HepG2 (cell line): Measurements from ENCODE around the gene RBP5. TPM values are rescaled to one million over a fixed set of nuclear protein-coding genes. Genes with fewer than 3 reads are reported as not detected.

Experiments used
- ATAC-seq: fragments of 200-7000 bp; cut with Tn5 transposase; 3 replicates; pipeline ENCODE4 v1.9.1; 2020; ENCODE audit warnings: mild to moderate bottlenecking, moderate library complexity
- BruUV-seq: library from RNA; stranded (reverse); fragments of 400-500 nt; replicated peaks from 2 replicates; lab custom pipeline; 2021; lab: Mats Ljungman, UMichigan
- CTCF ChIA-PET: fragments of 300-600 bp; formaldehyde crosslinking; extraction: SDS; loops from one replicate; lab custom pipeline; 2021; ENCODE audit warnings: low total read pairs, inconsistent platforms, low intra/inter-chr PET ratio; lab: Yijun Ruan, JAX
- POLR2A ChIA-PET: fragments of 350-600 bp; sonication (Branson Sonifier 250); formaldehyde crosslinking; loops from one replicate; lab custom pipeline; 2020; ENCODE audit warnings: antibody characterized with exemption, inconsistent platforms; lab: Yijun Ruan, JAX
- DNase-seq: peaks from one replicate; pipeline ENCODE4 v3.0.0-alpha.2; 2015; ENCODE audit warnings: low spot score
- FAIRE-seq: peaks from 3 replicates; lab custom pipeline; 2011; peaks lifted over from hg19 to GRCh38; lab: Jason Lieb, UNC
- H2AFZ ChIP-seq: one replicate; pipeline ENCODE4 v1.6.1; 2011; ENCODE audit warnings: low read length, inconsistent platforms
- H3K27ac ChIP-seq: fragments of 300-600 bp; 3 replicates; pipeline ENCODE4 v1.8.0; 2011; ENCODE audit warnings: mixed run types, mild to moderate bottlenecking, mixed read lengths, low read length, inconsistent platforms; ENCODE audit not compliant: insufficient read depth; ENCODE audit errors: extremely low read length
- H3K27me3 ChIP-seq, 2 experiments: fragments of 200-600 bp in 1 of 2; 2 replicates in 1 of 2; 3 replicates in 1 of 2; pipeline versions ENCODE4 v1.6.0 to v1.8.0; 2011; ENCODE audit warnings: low read length in 2 of 2, mild to moderate bottlenecking in 2 of 2, moderate library complexity in 2 of 2, inconsistent platforms in 1 of 2; ENCODE audit not compliant: insufficient read depth in 2 of 2, control insufficient read depth in 1 of 2
- H3K36me3 ChIP-seq, 2 experiments: fragments of 200-600 bp in 1 of 2; replicated peaks in 1 of 2; 2 replicates in 1 of 2; 3 replicates in 1 of 2; pipeline versions ENCODE4 v1.5.1 to v1.8.0; 2011; ENCODE audit warnings: low read length in 2 of 2, inconsistent platforms in 1 of 2; ENCODE audit not compliant: insufficient read depth in 2 of 2, control insufficient read depth in 1 of 2
- H3K4me1 ChIP-seq: 2 replicates; pipeline ENCODE4 v1.5.1; 2012; ENCODE audit warnings: low read length, inconsistent platforms; ENCODE audit not compliant: insufficient read depth
- H3K4me2 ChIP-seq: 2 replicates; pipeline ENCODE4 v1.6.0; 2011; ENCODE audit warnings: low read depth, low read length, inconsistent platforms
- H3K4me3 ChIP-seq, 3 experiments: fragments of 200-600 bp in 1 of 3; sonication (generic), shearing (Covaris generic) in 1 of 3; replicated peaks in 1 of 3; 2 replicates each; pipeline ENCODE4 v1.5.1; 2011 to 2016; ENCODE audit warnings: low read length in 3 of 3, inconsistent platforms in 2 of 3, low read depth in 2 of 3, mild to moderate bottlenecking in 2 of 3, control low read depth in 1 of 3, mixed read lengths in 1 of 3; ENCODE audit not compliant: insufficient read depth in 1 of 3
- H3K79me2 ChIP-seq: one replicate; pipeline ENCODE4 v1.6.1; 2011; ENCODE audit warnings: low read length, inconsistent platforms; ENCODE audit not compliant: insufficient read depth
- H3K9ac ChIP-seq: 2 replicates; pipeline ENCODE4 v1.6.0; 2011; ENCODE audit warnings: mild to moderate bottlenecking, low read depth, low read length, inconsistent platforms; ENCODE audit not compliant: insufficient read depth
- H3K9me3 ChIP-seq: 2 replicates; pipeline ENCODE4 v1.5.1; 2012; ENCODE audit warnings: mild to moderate bottlenecking, low read length
- H4K20me1 ChIP-seq: 2 replicates; pipeline ENCODE4 v1.6.0; 2011; ENCODE audit warnings: inconsistent platforms, mild to moderate bottlenecking, low read length, moderate library complexity; ENCODE audit not compliant: insufficient read depth
- EED ChIP-seq: sonication (generic); formaldehyde crosslinking; IDR thresholded peaks from 2 replicates; pipeline ENCODE4 v1.5.0; 2020; ENCODE audit warnings: mild to moderate bottlenecking, missing genetic modification reagents
- HNRNPH1 ChIP-seq: fragments of 200-400 bp; formaldehyde crosslinking; optimal IDR thresholded peaks from 2 replicates; pipeline ENCODE3; 2017; ENCODE audit warnings: mild to moderate bottlenecking, low read depth, low read length
- NFRKB ChIP-seq: fragments of 450-650 bp; IDR thresholded peaks from 2 replicates; pipeline ENCODE4 v1.6.1; 2017
- SP5 ChIP-seq: IDR thresholded peaks from 2 replicates; pipeline ENCODE4 v1.6.1; 2016; ENCODE audit warnings: low read depth, borderline replicate concordance
- ZFY ChIP-seq: sonication (generic); formaldehyde crosslinking; IDR thresholded peaks from 2 replicates; pipeline ENCODE4 v1.4.0; 2020; ENCODE audit warnings: missing genetic modification reagents
- ZNF431 ChIP-seq: sonication (generic); formaldehyde crosslinking; IDR thresholded peaks from 2 replicates; pipeline ENCODE4 v1.9.0; 2022; ENCODE audit warnings: missing genetic modification reagents, low read depth, mild to moderate bottlenecking, borderline replicate concordance
- ZNF629 ChIP-seq: sonication (generic); formaldehyde crosslinking; conservative IDR thresholded peaks from 2 replicates; pipeline ENCODE4 v1.5.0; 2020; ENCODE audit warnings: missing genetic modification reagents
- WGBS: methylation state at CpG from one replicate; pipeline ENCODE4 v1.1.6; 2017; ENCODE audit warnings: low lambda C conversion rate; 5-methylcytosine and 5-hydroxymethylcytosine counted together
- in situ Hi-C: cut with HindIII; loops from 2 replicates; pipeline ENCODE4 v1.10.0; 2017; ENCODE audit warnings: low pct_unique_long_range_greater_than_20kb; ENCODE audit not compliant: extremely low pct_ligation_motif_present
- intact Hi-C: fragments of 100-400 bp; cut with micrococcal nuclease; formaldehyde crosslinking; loops from one replicate; pipeline ENCODE4 v1.10.0; 2022; ENCODE audit not compliant: unreplicated experiment
- polyA plus RNA-seq, 8 experiments: library from polyadenylated mRNA; depleted of rRNA in 3 of 8; stranded (reverse) in 7 of 8; unstranded in 1 of 8; fragments of >200 nt; fragmentation: Illumina TruSeq in 4 of 8; extraction: Trizol in 4 of 8; gene quantifications; 2 replicates each; pipeline versions ENCODE4 v1.2.1 to v1.2.3, GENCODE V29; 2011 to 2016; ENCODE audit warnings: low read depth in 4 of 8, missing spikeins in 1 of 8, mixed read lengths in 1 of 8; ENCODE audit not compliant: insufficient read depth in 1 of 8
- total RNA-seq, 5 experiments: library from RNA; depleted of rRNA; stranded (reverse); fragments of >200 nt; fragmentation: Illumina TruSeq; extraction: Trizol; gene quantifications; 2 replicates each; pipeline ENCODE4 v1.2.3, GENCODE V29; 2016; ENCODE audit warnings: low read depth in 1 of 5
- TF ChIP-seq, protein P1 (sequence below): sonication (generic); formaldehyde crosslinking; IDR thresholded peaks from 2 replicates; pipeline ENCODE4 v1.8.0; 2022; ENCODE audit warnings: missing genetic modification reagents, mild to moderate bottlenecking, borderline replicate concordance

RBP5 gene
- total and polyA plus RNA-seq, 2 of the 13 experiments (the other 11 are each of a cell fraction or from before 2014, with no cell fraction given) = 13.8 to 19.8 TPM

DNA sequence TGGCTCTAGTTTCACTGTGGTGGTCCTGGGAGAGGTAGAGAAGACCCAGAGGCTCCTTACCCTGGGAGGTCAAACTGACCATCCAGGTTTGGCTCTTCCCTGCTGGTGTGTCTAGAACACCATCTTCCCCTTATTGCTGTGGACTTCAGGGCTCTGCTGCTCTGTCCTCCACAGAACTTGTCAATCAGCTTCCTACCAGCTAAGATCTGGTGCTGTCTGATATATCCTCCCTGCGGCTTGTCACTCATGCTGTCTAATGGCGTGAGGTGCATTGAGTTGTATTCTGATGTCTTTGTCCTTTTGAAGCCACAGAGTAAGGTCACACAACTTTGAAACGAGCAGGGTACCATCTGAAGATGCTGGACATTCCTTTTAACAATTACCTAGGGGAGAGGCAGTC is 12.5 kb downstream of the RBP5 start (continued):
- TF ChIP-seq HNRNPH1 = no peak
- no peak for TF ChIP-seq ZFY (CRISPR knock-in tag)
- TF ChIP-seq SP5 (CRISPR knock-in tag) = no peak
- no peak for TF ChIP-seq EED (CRISPR knock-in tag)
- no peak for TF ChIP-seq ZNF431
- TF ChIP-seq, protein P1, sequence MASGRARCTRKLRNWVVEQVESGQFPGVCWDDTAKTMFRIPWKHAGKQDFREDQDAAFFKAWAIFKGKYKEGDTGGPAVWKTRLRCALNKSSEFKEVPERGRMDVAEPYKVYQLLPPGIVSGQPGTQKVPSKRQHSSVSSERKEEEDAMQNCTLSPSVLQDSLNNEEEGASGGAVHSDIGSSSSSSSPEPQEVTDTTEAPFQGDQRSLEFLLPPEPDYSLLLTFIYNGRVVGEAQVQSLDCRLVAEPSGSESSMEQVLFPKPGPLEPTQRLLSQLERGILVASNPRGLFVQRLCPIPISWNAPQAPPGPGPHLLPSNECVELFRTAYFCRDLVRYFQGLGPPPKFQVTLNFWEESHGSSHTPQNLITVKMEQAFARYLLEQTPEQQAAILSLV (CRISPR knock-in tag) = no peak

DNA sequence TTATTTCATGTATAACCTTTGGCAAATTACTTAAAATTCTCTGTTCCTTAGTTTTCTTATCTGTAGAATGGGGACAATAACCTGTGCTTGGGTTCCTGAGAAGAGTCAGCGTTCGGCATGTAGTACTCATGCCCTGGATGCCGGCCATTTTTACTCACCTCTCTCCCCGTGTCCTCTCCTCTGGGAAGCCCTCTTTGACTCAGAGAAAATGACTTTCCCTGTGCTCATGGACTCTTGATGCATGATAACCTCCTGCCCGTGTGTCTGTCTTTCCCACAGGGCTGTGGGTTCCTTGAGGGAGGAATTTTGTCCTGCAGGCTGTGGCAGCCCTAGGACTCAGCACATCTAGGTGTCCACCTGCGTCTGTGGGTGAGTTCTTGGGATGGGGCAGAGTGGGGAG is 13.8 kb downstream of the RBP5 start:
- no peak overlapping the region for H2AFZ ChIP-seq
- no peak for DNase-seq
- peaks cover 20% of the 10 kb centered on the region for H3K4me1 ChIP-seq
- TF ChIP-seq NFRKB (no peak), ZNF629 (CRISPR knock-in tag) (0 out of 2 replicates have a peak, but pooled peaks have one; percentile 6)
- CTCF ChIA-PET = no interaction called here
- H3K36me3 ChIP-seq = peaks cover 3 to 5% of the 10 kb centered on the region in 2 experiments; a peak in 4 of 5 replicates
- no TSS peak for BruUV-seq
- H4K20me1 ChIP-seq = no peaks in the 10 kb centered on the region
- no peak overlapping the region for H3K4me3 ChIP-seq
- H3K4me2 ChIP-seq = no peak overlapping the region
- ATAC-seq = no peak
- WGBS = 94% methylated on average over 6 of the region's 6 CpGs
- H3K79me2 ChIP-seq = no peaks in the 10 kb centered on the region
- no peak for FAIRE-seq
- POLR2A ChIA-PET = no interaction called here
- in situ Hi-C loops = loop anchor here (10.0 kb wide), 2 partner anchors 50 to 170 kb away; partner anchors contain the start of genes C12orf57, C1S and RNU7-1
- H3K9ac ChIP-seq = no peak overlapping the region
- H3K27ac ChIP-seq = no peak overlapping the region
- H3K9me3 ChIP-seq = no peaks in the 10 kb centered on the region
- no peaks in the 10 kb centered on the region for H3K27me3 ChIP-seq
- intact Hi-C loops = loop anchor here (5.0 kb wide), 1 partner anchor 188 kb away; the partner anchor contains the start of gene ATN1
